CD4-positive, alpha-beta T cell treated with Interleukin-4 for 4 hours (primary cell): ENCODE results near the gene USP17L19.
"Not testable (repeated sequence)": the region's sequence is repeated elsewhere in the genome, so short reads cannot be mapped to it uniquely, and the experiment has no call there.

Experiments
- DNase-seq: peaks from one replicate; pipeline ENCODE4 v3.0.0-alpha.2; 2020

Gene USP17L19, protein sequence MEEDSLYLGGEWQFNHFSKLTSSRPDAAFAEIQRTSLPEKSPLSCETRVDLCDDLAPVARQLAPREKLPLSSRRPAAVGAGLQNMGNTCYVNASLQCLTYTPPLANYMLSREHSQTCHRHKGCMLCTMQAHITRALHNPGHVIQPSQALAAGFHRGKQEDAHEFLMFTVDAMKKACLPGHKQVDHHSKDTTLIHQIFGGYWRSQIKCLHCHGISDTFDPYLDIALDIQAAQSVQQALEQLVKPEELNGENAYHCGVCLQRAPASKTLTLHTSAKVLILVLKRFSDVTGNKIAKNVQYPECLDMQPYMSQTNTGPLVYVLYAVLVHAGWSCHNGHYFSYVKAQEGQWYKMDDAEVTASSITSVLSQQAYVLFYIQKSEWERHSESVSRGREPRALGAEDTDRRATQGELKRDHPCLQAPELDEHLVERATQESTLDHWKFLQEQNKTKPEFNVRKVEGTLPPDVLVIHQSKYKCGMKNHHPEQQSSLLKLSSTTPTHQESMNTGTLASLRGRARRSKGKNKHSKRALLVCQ

DNA sequence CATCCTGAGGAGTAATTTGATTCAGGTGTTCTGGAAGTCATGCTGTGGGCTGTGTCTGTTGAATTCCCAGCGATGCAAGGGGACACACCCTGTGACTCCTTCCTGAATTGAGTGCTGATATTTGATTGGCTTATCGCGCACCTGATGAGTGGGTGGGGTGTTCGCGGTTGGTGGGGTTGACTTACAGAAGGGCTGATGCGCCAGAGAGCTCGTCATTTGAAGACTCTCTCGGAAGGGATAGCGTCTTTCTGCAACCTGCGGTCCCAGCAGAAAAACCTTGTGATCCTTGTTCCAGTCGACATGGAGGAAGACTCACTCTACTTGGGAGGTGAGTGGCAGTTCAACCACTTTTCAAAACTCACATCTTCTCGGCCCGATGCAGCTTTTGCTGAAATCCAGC lies at the start of gene USP17L19:
TSS of gene USP17L19 (plus strand) at position 301 of the 400 bp plus-strand sequence. CDS start at position 301, 0 bp downstream.
- DNase-seq = not testable (repeated sequence)

GRCh38 chr4:9210357-9210756 lies 42.8 kb upstream of the USP17L19 start, which contains the start of gene USP17L10:
USP17L10 (plus strand) TSS chr4:9210657; CDS start chr4:9210657, 0 bp downstream.
- DNase-seq = not testable (repeated sequence)

DNA sequence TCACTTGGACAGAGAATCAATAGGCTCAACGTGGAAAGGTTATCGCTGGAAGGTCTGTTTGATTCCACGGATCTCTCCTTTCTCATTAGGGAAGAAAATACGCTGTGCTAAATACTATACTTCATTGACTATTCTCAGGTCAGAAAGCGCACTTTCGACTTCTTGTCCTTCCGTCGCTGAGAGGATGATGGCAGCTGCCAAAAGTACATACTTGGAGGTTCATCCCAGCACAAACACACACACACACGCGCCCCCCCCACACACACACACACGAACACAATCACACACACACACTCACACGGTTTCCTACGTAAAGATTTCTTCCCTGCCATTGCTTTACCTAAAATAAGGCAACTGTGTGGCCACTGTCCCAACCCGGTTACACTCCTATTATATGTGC lies 38.5 kb upstream of the USP17L19 start:
- not testable (repeated sequence) for DNase-seq

DNA sequence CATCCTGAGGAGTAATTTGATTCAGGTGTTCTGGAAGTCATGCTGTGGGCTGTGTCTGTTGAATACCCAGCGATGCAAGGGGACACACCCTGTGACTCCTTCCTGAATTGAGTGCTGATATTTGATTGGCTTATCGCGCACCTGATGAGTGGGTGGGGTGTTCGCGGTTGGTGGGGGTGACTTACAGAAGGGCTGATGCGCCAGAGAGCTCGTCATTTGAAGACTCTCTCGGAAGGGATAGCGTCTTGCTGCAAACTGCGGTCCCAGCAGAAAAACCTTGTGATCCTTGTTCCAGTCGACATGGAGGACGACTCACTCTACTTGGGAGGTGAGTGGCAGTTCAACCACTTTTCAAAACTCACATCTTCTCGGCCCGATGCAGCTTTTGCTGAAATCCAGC lies 38.1 kb upstream of the USP17L19 start, which contains the start of gene USP17L11:
TSS of gene USP17L11 (plus strand) at position 301 of the 400 bp plus-strand sequence. CDS start at position 301, 0 bp downstream.
- not testable (repeated sequence) for DNase-seq

DNA sequence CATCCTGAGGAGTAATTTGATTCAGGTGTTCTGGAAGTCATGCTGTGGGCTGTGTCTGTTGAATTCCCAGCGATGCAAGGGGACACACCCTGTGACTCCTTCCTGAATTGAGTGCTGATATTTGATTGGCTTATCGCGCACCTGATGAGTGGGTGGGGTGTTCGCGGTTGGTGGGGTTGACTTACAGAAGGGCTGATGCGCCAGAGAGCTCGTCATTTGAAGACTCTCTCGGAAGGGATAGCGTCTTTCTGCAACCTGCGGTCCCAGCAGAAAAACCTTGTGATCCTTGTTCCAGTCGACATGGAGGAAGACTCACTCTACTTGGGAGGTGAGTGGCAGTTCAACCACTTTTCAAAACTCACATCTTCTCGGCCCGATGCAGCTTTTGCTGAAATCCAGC lies 33.3 kb upstream of the USP17L19 start, which contains the start of gene USP17L12:
TSS of gene USP17L12 (plus strand) at position 301 of the 400 bp plus-strand sequence. CDS start at position 301, 0 bp downstream.
- DNase-seq = not testable (repeated sequence)

DNA sequence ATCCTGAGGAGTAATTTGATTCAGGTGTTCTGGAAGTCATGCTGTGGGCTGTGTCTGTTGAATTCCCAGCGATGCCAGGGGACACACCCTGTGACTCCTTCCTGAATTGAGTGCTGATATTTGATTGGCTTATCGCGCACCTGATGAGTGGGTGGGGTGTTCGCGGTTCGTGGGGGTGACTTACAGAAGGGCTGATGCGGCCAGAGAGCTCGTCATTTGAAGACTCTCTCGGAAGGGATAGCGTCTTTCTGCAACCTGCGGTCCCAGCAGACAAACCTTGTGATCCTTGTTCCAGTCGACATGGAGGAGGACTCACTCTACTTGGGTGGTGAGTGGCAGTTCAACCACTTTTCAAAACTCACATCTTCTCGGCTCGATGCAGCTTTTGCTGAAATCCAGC lies 28.6 kb upstream of the USP17L19 start, which contains the start of gene USP17L13:
TSS of gene USP17L13 (plus strand) at position 301 of the 400 bp plus-strand sequence. CDS start at position 301, 0 bp downstream.
- DNase-seq = not testable (repeated sequence)

- not testable (repeated sequence) for DNase-seq
These were observed 22.9 kb upstream of the USP17L19 start for GRCh38 chr4:9230249-9230648.

DNA sequence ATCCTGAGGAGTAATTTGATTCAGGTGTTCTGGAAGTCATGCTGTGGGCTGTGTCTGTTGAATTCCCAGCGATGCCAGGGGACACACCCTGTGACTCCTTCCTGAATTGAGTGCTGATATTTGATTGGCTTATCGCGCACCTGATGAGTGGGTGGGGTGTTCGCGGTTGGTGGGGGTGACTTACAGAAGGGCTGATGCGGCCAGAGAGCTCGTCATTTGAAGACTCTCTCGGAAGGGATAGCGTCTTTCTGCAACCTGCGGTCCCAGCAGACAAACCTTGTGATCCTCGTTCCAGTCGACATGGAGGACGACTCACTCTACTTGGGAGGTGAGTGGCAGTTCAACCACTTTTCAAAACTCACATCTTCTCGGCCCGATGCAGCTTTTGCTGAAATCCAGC lies 19.1 kb upstream of the USP17L19 start, which contains the start of gene USP17L15:
TSS of gene USP17L15 (plus strand) at position 301 of the 400 bp plus-strand sequence. CDS start at position 301, 0 bp downstream.
- DNase-seq = not testable (repeated sequence)

DNA sequence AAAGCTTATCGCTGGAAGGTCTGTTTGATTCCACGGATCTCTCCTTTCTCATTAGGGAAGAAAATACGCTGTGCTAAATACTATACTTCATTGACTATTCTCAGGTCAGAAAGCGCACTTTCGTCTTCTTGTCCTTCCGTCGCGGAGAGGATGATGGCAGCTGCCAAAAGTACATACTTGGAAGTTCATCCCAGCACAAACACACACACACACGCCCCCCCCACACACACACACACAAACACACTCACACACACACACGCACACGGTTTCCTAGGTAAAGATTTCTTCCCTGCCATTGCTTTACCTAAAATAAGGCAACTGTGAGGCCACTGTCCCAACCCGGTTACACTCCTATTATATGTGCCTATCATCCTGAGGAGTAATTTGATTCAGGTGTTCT lies 14.7 kb upstream of the USP17L19 start:
- peak; percentile 0 for DNase-seq

GRCh38 chr4:9243579-9243978 lies 9.6 kb upstream of the USP17L19 start, which contains the start of gene USP17L17:
USP17L17 (plus strand) TSS chr4:9243879; CDS start chr4:9243879, 0 bp downstream.
- not testable (repeated sequence) for DNase-seq

GRCh38 chr4:9247953-9248680 lies 5.1 kb upstream of the USP17L19 start, which contains the start of gene USP17L18:
USP17L18 (plus strand) TSS chr4:9248630; CDS start chr4:9248630, 0 bp downstream.
- not testable (repeated sequence) for DNase-seq

GRCh38 chr4:9257824-9258223 lies 4.6 kb downstream of the USP17L19 start, which contains the start of gene USP17L20:
USP17L20 (plus strand) TSS chr4:9258124; CDS start chr4:9258124, 0 bp downstream.
- not testable (repeated sequence) for DNase-seq

GRCh38 chr4:9262572-9262971 lies 9.4 kb downstream of the USP17L19 start, which contains the start of gene USP17L21:
USP17L21 (plus strand) TSS chr4:9262872; CDS start chr4:9262872, 0 bp downstream.
- DNase-seq = not testable (repeated sequence)

- DNase-seq = not testable (repeated sequence)
These were observed 14.1 kb downstream of the USP17L19 start, which contains the start of gene USP17L22 for GRCh38 chr4:9267319-9267718. USP17L22 (plus strand) TSS chr4:9267619; CDS start chr4:9267619, 0 bp downstream.

GRCh38 chr4:9271719-9272118 lies 18.5 kb downstream of the USP17L19 start:
- peak; percentile 0 for DNase-seq
